Right cardiac atrium (tissue), 5 donors: ENCODE results near the gene DNAI2. TPM values are rescaled to one million over a fixed set of nuclear protein-coding genes. Genes with fewer than 3 reads are reported as not detected.
"Not testable (repeated sequence)": the region's sequence is repeated elsewhere in the genome, so short reads cannot be mapped to it uniquely, and the experiment has no call there.

Source experiments
- ATAC-seq, 2 donors: fragments of 200-7000 bp; cut with Tn5 transposase; one replicate each; pipeline versions ENCODE4 v1.8.0 to v1.9.1; 2020; ENCODE audit warnings: moderate library complexity in 2 of 2, mild to moderate bottlenecking in 1 of 2
- DNase-seq, 3 donors: peaks; one replicate each; pipeline ENCODE4 v3.0.0-alpha.2; 2020
- H3K27ac ChIP-seq: one replicate; pipeline ENCODE4 v1.5.1; 2013; ENCODE audit warnings: mild to moderate bottlenecking, low read length, control low read depth, moderate library complexity
- H3K27me3 ChIP-seq: one replicate; pipeline ENCODE4 v1.6.1; 2013; ENCODE audit not compliant: control insufficient read depth, insufficient read depth
- H3K4me1 ChIP-seq: one replicate; pipeline ENCODE4 v1.6.1; 2013; ENCODE audit warnings: low read length; ENCODE audit not compliant: control insufficient read depth, insufficient read depth
- H3K4me3 ChIP-seq: one replicate; pipeline ENCODE4 v1.5.1; 2013; ENCODE audit warnings: low read length, control low read depth
- H3K9me3 ChIP-seq: one replicate; pipeline ENCODE4 v1.6.1; 2013; ENCODE audit warnings: low read length; ENCODE audit not compliant: control insufficient read depth
- WGBS: extraction: QIAGEN DNeasy Blood & Tissue Kit; methylation state at CpG from one replicate; pipeline ENCODE4 v1.1.7; 2013; 5-methylcytosine and 5-hydroxymethylcytosine counted together
- intact Hi-C, 4 donors: fragments of 100-400 bp; cut with DNase I; formaldehyde crosslinking; loops; one replicate each; pipeline versions ENCODE4 v1.11.0 to v1.14.0; 2022 to 2023
- polyA plus RNA-seq: library from polyadenylated mRNA; stranded (reverse); fragments of 200-250 nt; gene quantifications from one replicate; pipeline ENCODE4 v1.2.3, GENCODE V29; 2013
- total RNA-seq, 4 donors: library from RNA; stranded (reverse); fragmentation: NEBNext Ultra II Directional; extraction: Animal tissue kit (Norgen Biotek cat#: 25700); gene quantifications; one replicate each; pipeline ENCODE4 v1.2.1, GENCODE V29; 2021
- donor health status: healthy with polysubstance abuse.
- donor health status: DM: no; HTN: yes; CAD: no.
- donor health status: DM: no; HTN: no; CAD: no.
- donor health status: DM: no; HTN: yes; CAD: no; lungs with severe emphysema.
- donor health status: DM: yes; HTN: yes; CAD: no.

DNAI2 gene
- total and polyA plus RNA-seq, 5 donors: 0.33 TPM; not detected in 4

DNA sequence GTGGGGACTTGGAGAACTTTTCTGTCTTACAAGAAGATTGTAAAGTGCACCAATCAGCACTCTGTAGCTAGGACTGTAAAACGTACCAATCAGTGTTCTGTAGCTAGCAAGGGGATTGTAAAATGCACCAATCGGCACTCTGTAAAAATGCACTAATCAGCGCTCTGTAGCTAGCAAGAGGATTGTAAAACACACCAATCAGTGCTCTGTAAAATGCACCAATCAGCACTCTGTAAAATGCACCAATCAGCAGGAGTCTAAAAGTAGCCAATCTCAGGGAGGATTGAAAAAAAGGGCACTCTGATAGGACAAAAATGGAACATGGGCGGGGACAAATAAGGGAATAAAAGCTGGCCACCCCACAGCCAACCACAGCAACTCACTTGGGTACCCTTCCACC is 7.0 kb upstream of the DNAI2 start:
- H3K4me3 ChIP-seq, H3K4me1 ChIP-seq, H3K27ac ChIP-seq, H3K27me3 ChIP-seq, ATAC-seq, H3K9me3 ChIP-seq, DNase-seq, intact Hi-C loops: not testable (repeated sequence)
- WGBS: 93% methylated on average over 4 of the region's 4 CpGs

DNA sequence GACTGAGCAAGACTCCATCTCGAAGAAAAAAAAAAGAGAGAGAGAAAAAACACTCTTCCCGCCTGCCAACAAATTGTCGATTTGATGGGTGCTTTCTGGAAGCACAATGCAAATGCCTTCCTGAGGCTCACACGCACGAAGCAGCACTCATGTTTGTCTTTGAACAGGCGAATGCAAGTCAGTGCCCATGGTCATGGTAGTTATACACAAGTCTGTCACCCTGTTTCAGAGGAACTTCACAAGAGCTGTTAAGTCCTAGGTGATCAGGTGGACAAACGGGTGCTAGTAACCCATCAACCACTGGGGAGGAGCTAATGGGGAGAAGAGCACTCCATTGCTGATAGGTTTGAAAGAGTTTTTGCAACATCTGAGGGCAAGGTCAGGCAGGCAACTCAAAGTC is 6.5 kb upstream of the DNAI2 start:
- intact Hi-C loops: no loop called here
- no peaks in the 10 kb centered on the region for H3K9me3 ChIP-seq
- peaks cover 7% of the 10 kb centered on the region for H3K4me1 ChIP-seq
- H3K27ac ChIP-seq: no peak overlapping the region
- no peak for ATAC-seq
- DNase-seq: no peak
- 96% methylated on average over 7 of the region's 7 CpGs for WGBS
- no peaks in the 10 kb centered on the region for H3K27me3 ChIP-seq
- no peak overlapping the region for H3K4me3 ChIP-seq

DNA sequence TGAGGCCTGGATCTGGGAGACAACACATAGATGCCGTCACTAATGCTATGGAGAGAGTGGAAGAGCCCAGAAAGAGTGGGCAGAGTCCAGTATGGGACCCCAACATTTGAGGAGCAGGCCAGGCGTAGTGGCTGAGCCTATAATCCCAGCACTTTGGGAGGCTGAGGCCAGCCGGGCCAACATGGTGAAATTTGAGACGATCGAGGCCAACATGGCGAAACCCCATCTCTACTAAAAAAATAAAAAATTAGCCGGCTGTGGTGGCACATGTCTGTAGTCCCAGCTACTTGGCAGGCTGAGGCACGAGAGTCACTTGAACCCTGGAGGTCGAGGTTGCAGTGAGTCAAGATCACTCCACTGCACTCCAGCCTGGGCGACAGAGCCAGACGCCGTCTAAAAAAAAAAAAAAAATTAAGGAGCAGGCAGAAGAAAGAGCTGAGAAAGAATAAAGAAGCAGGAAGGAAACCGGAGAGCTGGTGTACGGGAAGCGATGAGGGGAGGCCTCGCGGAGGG is 6.0 kb upstream of the DNAI2 start:
- no peak for DNase-seq
- Histone ChIP-seq H3K9me3 (no peaks in the 10 kb centered on the region), H3K4me1 (peaks cover 8% of the 10 kb centered on the region), H3K27me3 (no peaks in the 10 kb centered on the region), H3K4me3 (no peak overlapping the region), H3K27ac (no peak overlapping the region)
- WGBS: 72% methylated on average over 17 of the region's 17 CpGs
- no peak for ATAC-seq
- intact Hi-C loops: no loop called here

DNA sequence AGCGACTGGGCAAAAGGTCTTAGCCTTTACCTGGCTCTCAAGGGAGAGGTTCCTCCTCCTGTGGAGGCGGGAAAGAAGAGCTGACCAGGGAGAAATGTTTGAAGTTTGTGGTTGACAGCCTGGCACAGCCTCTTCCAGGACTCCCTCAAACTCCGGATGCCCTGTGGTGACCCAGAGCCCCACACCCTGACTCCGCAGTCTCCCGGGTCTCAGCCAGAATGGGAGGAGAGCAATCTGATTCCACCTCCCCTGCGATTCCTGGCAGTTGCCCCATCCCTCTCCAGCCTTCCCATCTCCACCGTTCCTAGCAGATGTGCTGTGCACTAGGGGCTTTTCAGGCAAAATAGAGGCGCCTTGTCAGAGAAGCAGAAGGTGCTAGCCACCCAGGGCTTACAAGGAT is 5.5 kb upstream of the DNAI2 start:
- WGBS: 59% methylated on average over 8 of the region's 8 CpGs
- DNase-seq (peak in 1 of 3 donors; percentile 16), ATAC-seq (peak in 1 of 2 donors; percentile 7)
- H3K27ac ChIP-seq: no peak overlapping the region
- no peaks in the 10 kb centered on the region for H3K27me3 ChIP-seq
- peaks cover 8% of the 10 kb centered on the region for H3K4me1 ChIP-seq
- intact Hi-C loops: no loop called here
- H3K4me3 ChIP-seq: no peak overlapping the region
- H3K9me3 ChIP-seq: no peaks in the 10 kb centered on the region

- intact Hi-C loops: no loop called here
Observed at GRCh38 chr17:74270333-74270732, 3.7 kb upstream of the DNAI2 start.

DNA sequence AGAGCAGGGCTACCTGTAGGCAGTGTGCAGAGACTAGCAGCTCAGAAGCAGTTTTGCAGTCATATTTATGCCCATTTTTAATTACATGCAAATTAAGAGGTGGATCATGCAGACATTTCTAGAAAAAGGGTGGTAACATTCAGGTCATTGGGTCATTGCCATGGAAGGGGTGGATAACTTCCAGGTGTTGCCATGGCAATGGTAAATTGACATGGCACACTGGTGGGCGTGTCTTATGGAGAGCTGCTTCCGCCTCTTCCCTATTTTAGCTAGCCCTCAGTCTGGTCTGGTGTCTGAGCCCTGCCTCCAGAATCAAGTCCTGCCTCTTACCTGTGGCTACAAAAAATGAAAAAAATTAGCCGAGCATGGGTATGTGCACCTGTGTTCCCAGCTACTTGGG is 2.8 kb upstream of the DNAI2 start:
- ATAC-seq: no peak
- intact Hi-C loops: no loop called here
- no peaks in the 10 kb centered on the region for H3K27me3 ChIP-seq
- 88% methylated on average over 3 of the region's 3 CpGs for WGBS
- H3K4me1 ChIP-seq: peaks cover 13% of the 10 kb centered on the region
- H3K4me3 ChIP-seq: no peak overlapping the region
- DNase-seq: peak in 1 of 3 donors; percentile 12
- H3K27ac ChIP-seq: no peak overlapping the region
- no peaks in the 10 kb centered on the region for H3K9me3 ChIP-seq

More at GRCh38 chr17:74270333-74270732, 3.7 kb upstream of the DNAI2 start:
- ATAC-seq (no peak), DNase-seq (peak in 1 of 3 donors; percentile 30)
- Histone ChIP-seq H3K4me3 (no peak overlapping the region), H3K4me1 (peaks cover 10% of the 10 kb centered on the region), H3K9me3 (no peaks in the 10 kb centered on the region), H3K27ac (no peak overlapping the region), H3K27me3 (no peaks in the 10 kb centered on the region)
- 47% methylated on average over 10 of the region's 10 CpGs for WGBS

GRCh38 chr17:74271901-74272561 is 2.0 kb upstream of the DNAI2 start:
- H3K4me1 ChIP-seq: peaks cover 13% of the 10 kb centered on the region
- DNase-seq: peak; percentile 79 to 88 (median 85)
- 49% methylated on average over 13 of the region's 13 CpGs for WGBS
- H3K27ac ChIP-seq: no peak overlapping the region
- no peaks in the 10 kb centered on the region for H3K9me3 ChIP-seq
- H3K4me3 ChIP-seq: no peak overlapping the region
- peak; percentile 29 to 30 for ATAC-seq
- intact Hi-C loops: no loop called here
- H3K27me3 ChIP-seq: no peaks in the 10 kb centered on the region

GRCh38 chr17:74272731-74273201 is 1.3 kb upstream of the DNAI2 start:
- Histone ChIP-seq H3K27ac (no peak overlapping the region), H3K27me3 (no peaks in the 10 kb centered on the region), H3K9me3 (no peaks in the 10 kb centered on the region), H3K4me1 (peaks cover 13% of the 10 kb centered on the region), H3K4me3 (no peak overlapping the region)
- 36% methylated on average over 10 of the region's 10 CpGs for WGBS
- peak; percentile 48 to 74 for ATAC-seq
- DNase-seq: peak; percentile 74 to 81 (median 78)
- intact Hi-C loops: no loop called here

DNA sequence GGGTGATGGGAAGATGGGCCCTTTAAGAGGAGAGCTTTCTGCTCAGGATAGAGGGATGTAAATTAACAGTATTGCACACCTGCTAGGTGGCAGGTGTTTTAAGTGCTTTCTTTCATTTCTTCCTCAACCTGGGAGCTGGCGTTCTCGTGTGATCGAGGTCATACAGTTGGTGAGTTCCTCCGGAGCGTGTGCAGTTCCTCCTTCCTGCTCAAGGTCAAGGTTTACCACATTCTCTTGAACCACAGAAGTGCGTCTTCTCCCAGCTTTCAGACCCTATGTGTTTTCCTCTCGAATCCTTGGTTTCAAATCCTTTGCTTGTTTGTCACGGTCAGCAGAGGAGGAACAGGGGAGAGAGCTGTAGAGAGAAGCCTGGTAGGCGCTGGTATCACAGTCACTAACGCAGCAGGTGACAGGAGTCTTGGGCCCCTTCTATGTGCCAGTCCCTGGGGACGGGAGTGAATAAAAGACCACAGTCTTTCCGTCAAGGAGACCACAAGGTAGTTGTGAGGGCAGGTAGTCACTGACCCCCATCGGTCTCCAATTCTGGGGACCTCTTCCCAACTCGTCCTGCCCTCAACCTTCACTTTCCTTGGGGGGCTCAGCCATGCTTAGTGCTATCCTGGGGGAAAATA is 791 bp downstream of the DNAI2 start:
- no peak for ATAC-seq
- Histone ChIP-seq H3K27ac (no peak overlapping the region), H3K4me1 (peaks cover 13% of the 10 kb centered on the region), H3K4me3 (no peak overlapping the region), H3K27me3 (no peaks in the 10 kb centered on the region), H3K9me3 (no peaks in the 10 kb centered on the region)
- peak in 1 of 3 donors; percentile 8 for DNase-seq
- intact Hi-C loops: no loop called here
- WGBS: 71% methylated on average over 14 of the region's 14 CpGs

GRCh38 chr17:74276051-74276476 is 2.0 kb downstream of the DNAI2 start:
- intact Hi-C loops: no loop called here
- H3K27me3 ChIP-seq: no peaks in the 10 kb centered on the region
- H3K9me3 ChIP-seq: no peaks in the 10 kb centered on the region
- ATAC-seq (peak; percentile 74 to 76), DNase-seq (peak; percentile 76 to 80 (median 78))
- H3K27ac ChIP-seq: peak overlapping the region; percentile 6
- 33% methylated on average over 12 of the region's 12 CpGs for WGBS
- no peak overlapping the region for H3K4me3 ChIP-seq
- H3K4me1 ChIP-seq: peaks cover 13% of the 10 kb centered on the region

GRCh38 chr17:74276541-74277009 is 2.5 kb downstream of the DNAI2 start:
- 37% methylated on average over 5 of the region's 5 CpGs for WGBS
- intact Hi-C loops: no loop called here
- ATAC-seq (peak; percentile 25 to 47), DNase-seq (peak in 2 of 3 donors; percentile 66 to 70)
- H3K27ac ChIP-seq: peak overlapping the region; percentile 6
- no peaks in the 10 kb centered on the region for H3K9me3 ChIP-seq
- H3K27me3 ChIP-seq: no peaks in the 10 kb centered on the region
- H3K4me3 ChIP-seq: no peak overlapping the region
- H3K4me1 ChIP-seq: peaks cover 12% of the 10 kb centered on the region
